ENCODE results near the gene ZNF335. TPM values are rescaled to one million over a fixed set of nuclear protein-coding genes. Genes with fewer than 3 reads are reported as not detected.

ZNF335 gene
- total and polyA plus RNA-seq, 2 of the 13 experiments (the other 11 are each of a cell fraction or from before 2014, with no cell fraction given) = 9.7 to 13.7 TPM

DNA sequence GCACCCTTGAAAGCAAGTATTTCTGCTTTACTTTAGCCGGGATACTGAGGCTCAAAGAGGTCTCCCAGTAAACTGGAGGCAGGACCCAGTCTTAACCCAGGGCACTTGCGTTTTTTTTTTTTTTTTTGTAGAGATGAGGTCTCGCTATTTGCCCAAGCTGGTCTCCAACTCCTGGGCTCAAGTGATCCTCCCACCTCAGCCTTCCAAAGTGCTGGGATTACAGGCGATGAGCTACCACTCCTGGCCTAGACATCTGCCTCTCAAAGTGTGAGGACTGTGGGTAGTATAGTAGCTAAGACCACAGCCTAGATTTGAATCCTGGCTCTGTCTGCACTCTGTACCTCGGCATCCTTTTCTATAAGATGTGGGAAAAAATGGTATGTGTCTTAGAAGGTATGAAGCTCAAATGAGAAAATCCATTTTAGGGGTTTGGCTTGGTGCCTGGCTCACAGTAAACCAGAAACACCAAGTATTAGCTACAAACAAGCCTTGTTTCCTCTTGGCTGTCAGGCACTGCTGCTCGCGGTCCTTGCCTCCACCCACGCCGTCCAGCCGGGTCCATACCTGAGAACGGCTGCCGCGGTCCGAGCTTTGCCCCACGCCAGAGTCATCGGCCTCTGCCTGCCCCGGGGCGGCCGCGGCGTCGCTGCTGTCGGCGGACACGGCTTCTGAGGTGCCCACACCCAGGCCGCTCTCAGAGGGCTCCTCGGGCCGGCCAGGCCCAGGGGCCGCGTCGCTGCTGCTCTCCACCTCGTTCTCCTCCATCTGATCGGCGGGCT, 1.2 kb downstream of the ZNF335 start (continued):
- TF ChIP-seq, protein P1, sequence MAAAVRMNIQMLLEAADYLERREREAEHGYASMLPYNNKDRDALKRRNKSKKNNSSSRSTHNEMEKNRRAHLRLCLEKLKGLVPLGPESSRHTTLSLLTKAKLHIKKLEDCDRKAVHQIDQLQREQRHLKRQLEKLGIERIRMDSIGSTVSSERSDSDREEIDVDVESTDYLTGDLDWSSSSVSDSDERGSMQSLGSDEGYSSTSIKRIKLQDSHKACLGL (CRISPR knock-in tag; IDR thresholded peaks at IDR 0.05) = peak; percentile 62; the same call in 1 of the 2 replicates
- TF ChIP-seq ZNF775 (CRISPR knock-in tag; IDR thresholded peaks at IDR 0.05; ENCODE audit: borderline replicate concordance) = 0 out of 2 replicates have a peak, but pooled peaks have one; percentile 14
- peak; percentile 27; the same call in 1 of the 2 replicates for TF ChIP-seq ZNF383 (CRISPR knock-in tag; IDR thresholded peaks at IDR 0.05; ENCODE audit: borderline replicate concordance)
- TF ChIP-seq TCF12 (IDR thresholded peaks at IDR 0.05) = no peak
- TF ChIP-seq TCF12 (CRISPR knock-in tag; IDR thresholded peaks at IDR 0.05) = peak; percentile 60; the same call in 1 of the 2 replicates
- TF ChIP-seq NFAT5 (CRISPR knock-in tag; IDR thresholded peaks at IDR 0.05) = no peak
- TF ChIP-seq, protein P2, sequence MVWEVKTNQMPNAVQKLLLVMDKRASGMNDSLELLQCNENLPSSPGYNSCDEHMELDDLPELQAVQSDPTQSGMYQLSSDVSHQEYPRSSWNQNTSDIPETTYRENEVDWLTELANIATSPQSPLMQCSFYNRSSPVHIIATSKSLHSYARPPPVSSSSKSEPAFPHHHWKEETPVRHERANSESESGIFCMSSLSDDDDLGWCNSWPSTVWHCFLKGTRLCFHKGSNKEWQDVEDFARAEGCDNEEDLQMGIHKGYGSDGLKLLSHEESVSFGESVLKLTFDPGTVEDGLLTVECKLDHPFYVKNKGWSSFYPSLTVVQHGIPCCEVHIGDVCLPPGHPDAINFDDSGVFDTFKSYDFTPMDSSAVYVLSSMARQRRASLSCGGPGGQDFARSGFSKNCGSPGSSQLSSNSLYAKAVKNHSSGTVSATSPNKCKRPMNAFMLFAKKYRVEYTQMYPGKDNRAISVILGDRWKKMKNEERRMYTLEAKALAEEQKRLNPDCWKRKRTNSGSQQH (CRISPR knock-in tag; IDR thresholded peaks at IDR 0.05; ENCODE audit: low read depth) = 0 out of 2 replicates have a peak, but pooled peaks have one; percentile 10
- TF ChIP-seq ARHGAP35 (CRISPR knock-in tag; IDR thresholded peaks at IDR 0.05; ENCODE audit: borderline replicate concordance) = peak; percentile 26; the same call in 1 of the 2 replicates
- TF ChIP-seq, protein P3, sequence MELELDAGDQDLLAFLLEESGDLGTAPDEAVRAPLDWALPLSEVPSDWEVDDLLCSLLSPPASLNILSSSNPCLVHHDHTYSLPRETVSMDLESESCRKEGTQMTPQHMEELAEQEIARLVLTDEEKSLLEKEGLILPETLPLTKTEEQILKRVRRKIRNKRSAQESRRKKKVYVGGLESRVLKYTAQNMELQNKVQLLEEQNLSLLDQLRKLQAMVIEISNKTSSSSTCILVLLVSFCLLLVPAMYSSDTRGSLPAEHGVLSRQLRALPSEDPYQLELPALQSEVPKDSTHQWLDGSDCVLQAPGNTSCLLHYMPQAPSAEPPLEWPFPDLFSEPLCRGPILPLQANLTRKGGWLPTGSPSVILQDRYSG (CRISPR knock-in tag; IDR thresholded peaks at IDR 0.05) = 0 out of 2 replicates have a peak, but pooled peaks have one; percentile 4

Data from HepG2 (cell line).